Measurements from ENCODE around the gene ATP5PO.

GRCh38 chr21:33858667-33859372 lies 56.8 kb downstream of the ATP5PO start:
- TF ChIP-seq CTCF (conservative IDR thresholded peaks at IDR 0.05 in 1 of 2, IDR thresholded peaks at IDR 0.05 in 1 of 2; ENCODE audit: low read depth in 1 of 2, low read length in 2 of 2) (no peak), EZH2 (IDR thresholded peaks at IDR 0.05; ENCODE audit: low read length, missing control alignments) (no peak)

All from fibroblast of lung (primary cell).